Breast epithelium (tissue), 3 donors: ENCODE data around the gene MT4.

Source experiments
- CTCF ChIP-seq, 3 donors: fragments of 450-650 bp; IDR thresholded peaks; one replicate each; pipeline ENCODE4 v1.5.1; 2016 to 2017; ENCODE audit warnings: antibody characterized with exemption in 3 of 3, mild to moderate bottlenecking in 3 of 3, moderate library complexity in 3 of 3
- POLR2A ChIP-seq: fragments of 450-650 bp; IDR thresholded peaks from one replicate; pipeline ENCODE4 v1.6.1; 2016; ENCODE audit warnings: antibody characterized with exemption, mild to moderate bottlenecking, moderate library complexity
- POLR2AphosphoS5 ChIP-seq, 3 donors: sonication (generic); formaldehyde crosslinking; IDR thresholded peaks; one replicate each; pipeline ENCODE4 v1.6.1; 2017; ENCODE audit warnings: antibody characterized with exemption in 3 of 3

GRCh38 chr16:56610017-56610608 is 45.2 kb downstream of the MT4 start:
- TF ChIP-seq CTCF (IDR thresholded peaks at IDR 0.05) = no peak
- peak in 2 of 3 donors; percentile 77 to 91 for TF ChIP-seq POLR2AphosphoS5 (IDR thresholded peaks at IDR 0.05)
- TF ChIP-seq POLR2A = no peak
